ENCODE measurements around the gene PAPPA. TPM values are rescaled to one million over a fixed set of nuclear protein-coding genes. Genes with fewer than 3 reads are reported as not detected.

PAPPA gene
- total RNA-seq, 2 experiments from 2014 or later = not detected

GRCh38 chr9:116393198-116393597 lies 239.6 kb downstream of the PAPPA start:
- no peak overlapping the region for H3K27ac Mint-ChIP-seq
- no peak for TF ChIP-seq CTCF (IDR thresholded peaks at IDR 0.05)
- ChIA-PET POLR2A (no interaction called here), CTCF (no interaction called here)
- H3K9me3 Mint-ChIP-seq = no peaks in the 10 kb centered on the region
- intact Hi-C loops (cut with micrococcal nuclease) = no loop called here
- DNase-seq = no peak
- H3K36me3 Mint-ChIP-seq (ENCODE audit: low read depth) = no peaks in the 10 kb centered on the region
- no peak for ATAC-seq
- no peaks in the 10 kb centered on the region for H3K4me1 Mint-ChIP-seq (ENCODE audit: low read depth)
- H3K4me3 Mint-ChIP-seq = no peak overlapping the region
- H3K27me3 Mint-ChIP-seq = no peaks in the 10 kb centered on the region

GRCh38 chr9:116394070-116394469 lies 240.5 kb downstream of the PAPPA start:
- Mint-ChIP-seq H3K27ac (no peak overlapping the region), H3K4me3 (no peak overlapping the region), H3K9me3 (no peaks in the 10 kb centered on the region), H3K36me3 (ENCODE audit: low read depth) (no peaks in the 10 kb centered on the region), H3K27me3 (no peaks in the 10 kb centered on the region), H3K4me1 (ENCODE audit: low read depth) (no peaks in the 10 kb centered on the region)
- no peak for TF ChIP-seq CTCF (IDR thresholded peaks at IDR 0.05)
- intact Hi-C loops (cut with micrococcal nuclease) = no loop called here
- ATAC-seq = no peak
- ChIA-PET POLR2A (no interaction called here), CTCF (no interaction called here)
- no peak for DNase-seq

- Mint-ChIP-seq H3K27me3 (no peaks in the 10 kb centered on the region), H3K4me1 (ENCODE audit: low read depth) (no peaks in the 10 kb centered on the region), H3K4me3 (no peak overlapping the region), H3K27ac (no peak overlapping the region), H3K36me3 (ENCODE audit: low read depth) (no peaks in the 10 kb centered on the region), H3K9me3 (no peaks in the 10 kb centered on the region)
- intact Hi-C loops (cut with micrococcal nuclease) = no loop called here
- no peak for DNase-seq
- TF ChIP-seq CTCF (IDR thresholded peaks at IDR 0.05) = no peak
- no peak for ATAC-seq
- ChIA-PET POLR2A (no interaction called here), CTCF (interaction anchor here (0.7 kb wide), 1 partner anchor 48 kb away, joined by 3 read pairs; no protein-coding TSS in a partner anchor)
These were observed 241.5 kb downstream of the PAPPA start for GRCh38 chr9:116394894-116395698.

- H3K4me1 Mint-ChIP-seq (ENCODE audit: low read depth) = no peaks in the 10 kb centered on the region
- no peak overlapping the region for H3K27ac Mint-ChIP-seq
- CTCF ChIA-PET = interaction anchor here (0.7 kb wide), 1 partner anchor 49 kb away, joined by 3 read pairs; no protein-coding TSS in a partner anchor
- DNase-seq (no peak), ATAC-seq (no peak)
- H3K27me3 Mint-ChIP-seq = no peaks in the 10 kb centered on the region
- H3K36me3 Mint-ChIP-seq (ENCODE audit: low read depth) = no peaks in the 10 kb centered on the region
- H3K9me3 Mint-ChIP-seq = no peaks in the 10 kb centered on the region
- no peak overlapping the region for H3K4me3 Mint-ChIP-seq
- TF ChIP-seq CTCF (IDR thresholded peaks at IDR 0.05) = no peak
- POLR2A ChIA-PET = no interaction called here
- intact Hi-C loops (cut with micrococcal nuclease) = no loop called here
These were observed 242.1 kb downstream of the PAPPA start for GRCh38 chr9:116395699-116396037.

GRCh38 chr9:116403171-116403570 lies 249.6 kb downstream of the PAPPA start:
- Mint-ChIP-seq H3K4me1 (ENCODE audit: low read depth) (no peaks in the 10 kb centered on the region), H3K36me3 (ENCODE audit: low read depth) (no peaks in the 10 kb centered on the region), H3K27me3 (no peaks in the 10 kb centered on the region), H3K9me3 (no peaks in the 10 kb centered on the region), H3K27ac (no peak overlapping the region), H3K4me3 (no peak overlapping the region)
- CTCF ChIA-PET = interaction anchor here (1.0 kb wide), 1 partner anchor 258 kb away, joined by 3 read pairs; no protein-coding TSS in a partner anchor
- POLR2A ChIA-PET = no interaction called here
- ATAC-seq = no peak
- intact Hi-C loops (cut with micrococcal nuclease) = no loop called here
- DNase-seq = no peak
- no peak for TF ChIP-seq CTCF (IDR thresholded peaks at IDR 0.05)
